IPS-NIHi11 (cell line): ENCODE measurements around the gene BLVRB.

ENCODE experiments used
- DNase-seq: peaks from one replicate; pipeline ENCODE4 v3.0.0; 2012; ENCODE audit warnings: mixed read lengths, low spot score

The BLVRB gene

GRCh38 chr19:40403262-40403984 is 62.1 kb downstream of the BLVRB start:
- peak; percentile 95 for DNase-seq

- DNase-seq = no peak
Observed at GRCh38 chr19:40400559-40400958, 65.0 kb downstream of the BLVRB start.

GRCh38 chr19:40398417-40399131 is 67.0 kb downstream of the BLVRB start:
- DNase-seq = peak; percentile 85
